ENCODE data around the gene ADAMTS17. TPM values are rescaled to one million over a fixed set of nuclear protein-coding genes. Genes with fewer than 3 reads are reported as not detected.
"Not testable (repeated sequence)": the region's sequence is repeated elsewhere in the genome, so short reads cannot be mapped to it uniquely, and the experiment has no call there.

The ADAMTS17 gene
- total RNA-seq, 1 donor = 7.6 TPM

GRCh38 chr15:99955532-99955931 lies 386.2 kb downstream of the ADAMTS17 start:
- Histone ChIP-seq H3K4me3 (ENCODE audit: low read length) (no peak overlapping the region), H3K9me3 (ENCODE audit: low read depth, low read length) (no peaks in the 10 kb centered on the region), H3K4me1 (ENCODE audit: insufficient read depth, low read length) (no peaks in the 10 kb centered on the region), H3K27me3 (ENCODE audit: insufficient read depth, low read length) (peaks cover 3% of the 10 kb centered on the region)

GRCh38 chr15:99955181-99955525 lies 386.6 kb downstream of the ADAMTS17 start:
- Histone ChIP-seq H3K4me3 (ENCODE audit: low read length) (no peak overlapping the region), H3K4me1 (ENCODE audit: insufficient read depth, low read length) (no peaks in the 10 kb centered on the region), H3K9me3 (ENCODE audit: low read depth, low read length) (no peaks in the 10 kb centered on the region), H3K27me3 (ENCODE audit: insufficient read depth, low read length) (peaks cover 3% of the 10 kb centered on the region)

GRCh38 chr15:99954361-99955180 lies 387.2 kb downstream of the ADAMTS17 start:
- Histone ChIP-seq H3K4me1 (ENCODE audit: insufficient read depth, low read length) (no peaks in the 10 kb centered on the region), H3K27me3 (ENCODE audit: insufficient read depth, low read length) (peaks cover 3% of the 10 kb centered on the region), H3K4me3 (ENCODE audit: low read length) (no peak overlapping the region), H3K9me3 (ENCODE audit: low read depth, low read length) (no peaks in the 10 kb centered on the region)

- H3K27me3 ChIP-seq (ENCODE audit: insufficient read depth, low read length) = peaks cover 3% of the 10 kb centered on the region
- H3K4me3 ChIP-seq (ENCODE audit: low read length) = no peak overlapping the region
- H3K4me1 ChIP-seq (ENCODE audit: insufficient read depth, low read length) = no peaks in the 10 kb centered on the region
- no peaks in the 10 kb centered on the region for H3K9me3 ChIP-seq (ENCODE audit: low read depth, low read length)
Observed at GRCh38 chr15:99953886-99954285, 387.9 kb downstream of the ADAMTS17 start.

- Histone ChIP-seq H3K9me3 (ENCODE audit: low read depth, low read length) (peaks cover 6% of the 10 kb centered on the region), H3K4me3 (ENCODE audit: low read length) (no peak overlapping the region), H3K4me1 (ENCODE audit: insufficient read depth, low read length) (no peaks in the 10 kb centered on the region), H3K27me3 (ENCODE audit: insufficient read depth, low read length) (peaks cover 3% of the 10 kb centered on the region)
Observed at GRCh38 chr15:99951511-99951910, 390.3 kb downstream of the ADAMTS17 start.

GRCh38 chr15:99944131-99944530 lies 397.6 kb downstream of the ADAMTS17 start:
- peaks cover 28% of the 10 kb centered on the region for H3K9me3 ChIP-seq (ENCODE audit: low read depth, low read length)
- no peaks in the 10 kb centered on the region for H3K4me1 ChIP-seq (ENCODE audit: insufficient read depth, low read length)
- no peak overlapping the region for H3K4me3 ChIP-seq (ENCODE audit: low read length)
- peaks cover 4% of the 10 kb centered on the region for H3K27me3 ChIP-seq (ENCODE audit: insufficient read depth, low read length)

- H3K27me3 ChIP-seq (ENCODE audit: insufficient read depth, low read length) = peaks cover 4% of the 10 kb centered on the region
- no peak overlapping the region for H3K4me3 ChIP-seq (ENCODE audit: low read length)
- H3K9me3 ChIP-seq (ENCODE audit: low read depth, low read length) = peaks cover 28% of the 10 kb centered on the region
- no peaks in the 10 kb centered on the region for H3K4me1 ChIP-seq (ENCODE audit: insufficient read depth, low read length)
Observed at GRCh38 chr15:99943466-99943865, 398.3 kb downstream of the ADAMTS17 start.

- Histone ChIP-seq H3K4me1 (ENCODE audit: insufficient read depth, low read length) (peaks cover 10% of the 10 kb centered on the region), H3K4me3 (ENCODE audit: low read length) (no peak overlapping the region), H3K9me3 (ENCODE audit: low read depth, low read length) (no peaks in the 10 kb centered on the region), H3K27me3 (ENCODE audit: insufficient read depth, low read length) (peaks cover 5% of the 10 kb centered on the region)
Observed at GRCh38 chr15:99932676-99933402, 408.9 kb downstream of the ADAMTS17 start.

- Histone ChIP-seq H3K9me3 (ENCODE audit: low read depth, low read length) (no peaks in the 10 kb centered on the region), H3K4me1 (ENCODE audit: insufficient read depth, low read length) (peaks cover 10% of the 10 kb centered on the region), H3K27me3 (ENCODE audit: insufficient read depth, low read length) (peaks cover 1% of the 10 kb centered on the region), H3K4me3 (ENCODE audit: low read length) (no peak overlapping the region)
Observed at GRCh38 chr15:99931703-99932603, 409.8 kb downstream of the ADAMTS17 start.

GRCh38 chr15:99930696-99931095 lies 411.1 kb downstream of the ADAMTS17 start:
- H3K4me1 ChIP-seq (ENCODE audit: insufficient read depth, low read length) = peaks cover 15% of the 10 kb centered on the region
- no peaks in the 10 kb centered on the region for H3K27me3 ChIP-seq (ENCODE audit: insufficient read depth, low read length)
- H3K4me3 ChIP-seq (ENCODE audit: low read length) = no peak overlapping the region
- no peaks in the 10 kb centered on the region for H3K9me3 ChIP-seq (ENCODE audit: low read depth, low read length)

GRCh38 chr15:99929266-99929665 lies 412.5 kb downstream of the ADAMTS17 start:
- no peak overlapping the region for H3K4me3 ChIP-seq (ENCODE audit: low read length)

GRCh38 chr15:99928429-99928981 lies 413.3 kb downstream of the ADAMTS17 start:
- H3K4me1 ChIP-seq (ENCODE audit: insufficient read depth, low read length) = peaks cover 15% of the 10 kb centered on the region
- peak overlapping the region; percentile 38 for H3K4me3 ChIP-seq (ENCODE audit: low read length)
- H3K9me3 ChIP-seq (ENCODE audit: low read depth, low read length) = no peaks in the 10 kb centered on the region
- H3K27me3 ChIP-seq (ENCODE audit: insufficient read depth, low read length) = no peaks in the 10 kb centered on the region

More at GRCh38 chr15:99929266-99929665, 412.5 kb downstream of the ADAMTS17 start:
- Histone ChIP-seq H3K4me1 (ENCODE audit: insufficient read depth, low read length) (peaks cover 15% of the 10 kb centered on the region), H3K27me3 (ENCODE audit: insufficient read depth, low read length) (no peaks in the 10 kb centered on the region), H3K9me3 (ENCODE audit: low read depth, low read length) (no peaks in the 10 kb centered on the region)

GRCh38 chr15:99926532-99926931 lies 415.2 kb downstream of the ADAMTS17 start:
- H3K4me3 ChIP-seq (ENCODE audit: low read length); H3K27me3 ChIP-seq (ENCODE audit: insufficient read depth, low read length); H3K9me3 ChIP-seq (ENCODE audit: low read depth, low read length): not testable (repeated sequence)
- H3K4me1 ChIP-seq (ENCODE audit: insufficient read depth, low read length) = peaks cover 15% of the 10 kb centered on the region

GRCh38 chr15:99925661-99926461 lies 415.9 kb downstream of the ADAMTS17 start:
- no peaks in the 10 kb centered on the region for H3K9me3 ChIP-seq (ENCODE audit: low read depth, low read length)
- H3K4me1 ChIP-seq (ENCODE audit: insufficient read depth, low read length) = peaks cover 15% of the 10 kb centered on the region
- peak overlapping the region; percentile 38 for H3K4me3 ChIP-seq (ENCODE audit: low read length)
- peaks cover 5% of the 10 kb centered on the region for H3K27me3 ChIP-seq (ENCODE audit: insufficient read depth, low read length)
